DMS153 (cell line): ENCODE results near the gene PRKACA.
"Not testable (repeated sequence)": the region's sequence is repeated elsewhere in the genome, so short reads cannot be mapped to it uniquely, and the experiment has no call there.

Experiments
- DNase-seq: peaks from one replicate; lab custom pipeline; 2025; lab: John Stamatoyannopoulos, UW

Gene PRKACA

GRCh38 chr19:14147797-14148605 is 30.4 kb upstream of the PRKACA start:
- peak; percentile 35 for DNase-seq

GRCh38 chr19:14146789-14147216 is 29.2 kb upstream of the PRKACA start:
- no peak for DNase-seq

GRCh38 chr19:14146169-14146568 is 28.6 kb upstream of the PRKACA start:
- not testable (repeated sequence) for DNase-seq

- no peak for DNase-seq
These were observed 27.8 kb upstream of the PRKACA start for GRCh38 chr19:14145381-14145780.

- DNase-seq = no peak
These were observed 25.0 kb upstream of the PRKACA start for GRCh38 chr19:14142262-14143190.

GRCh38 chr19:14141041-14141440 is 23.5 kb upstream of the PRKACA start:
- DNase-seq = no peak

- DNase-seq = no peak
These were observed 22.4 kb upstream of the PRKACA start for GRCh38 chr19:14139944-14140343.

GRCh38 chr19:14138576-14139265 is 21.2 kb upstream of the PRKACA start:
- no peak for DNase-seq

GRCh38 chr19:14136509-14137281 is 19.1 kb upstream of the PRKACA start, which contains the start of gene ASF1B:
TSS of gene ASF1B (minus strand) at chr19:14136589. CDS start at chr19:14136456, 133 bp downstream.
- DNase-seq = peak; percentile 100

- DNase-seq = no peak
These were observed 18.5 kb upstream of the PRKACA start for GRCh38 chr19:14135985-14136508.

- DNase-seq = no peak
These were observed 17.8 kb upstream of the PRKACA start for GRCh38 chr19:14135355-14135754.

- DNase-seq = no peak
These were observed 10.5 kb upstream of the PRKACA start for GRCh38 chr19:14127929-14128509.

GRCh38 chr19:14127176-14127575 is 9.6 kb upstream of the PRKACA start:
- DNase-seq = no peak

- no peak for DNase-seq
These were observed 5.4 kb upstream of the PRKACA start for GRCh38 chr19:14122924-14123323.

- no peak for DNase-seq
These were observed 2.9 kb upstream of the PRKACA start for GRCh38 chr19:14120497-14120780.

GRCh38 chr19:14119644-14120496 is 2.3 kb upstream of the PRKACA start:
- DNase-seq = no peak

GRCh38 chr19:14119146-14119545 is 1.6 kb upstream of the PRKACA start:
- no peak for DNase-seq

GRCh38 chr19:14118165-14119051 is 846 bp upstream of the PRKACA start:
- no peak for DNase-seq
